K562 (cell line): ENCODE results near the gene MAP3K14. TPM values are rescaled to one million over a fixed set of nuclear protein-coding genes. Genes with fewer than 3 reads are reported as not detected.

Experiments used
- polyA plus RNA-seq, 8 experiments: library from polyadenylated mRNA; depleted of rRNA in 4 of 8; stranded (reverse) in 5 of 8; unstranded in 3 of 8; fragments of >200 nt; fragmentation: Nextera tagmentation in 2 of 8; fragmentation: Illumina TruSeq in 1 of 8; extraction: Ambion mirVana in 2 of 8; extraction: Trizol in 1 of 8; gene quantifications; 2 replicates each; pipeline versions ENCODE4 v1.2.1 to v1.2.3, GENCODE V29; 2011 to 2014; ENCODE audit warnings: inconsistent platforms in 1 of 8, missing spikeins in 1 of 8
- total RNA-seq, 7 experiments: library from RNA; depleted of rRNA in 6 of 7; stranded (reverse); fragments of >200 nt in 6 of 7; fragmentation: Illumina TruSeq in 2 of 7; extraction: Trizol in 2 of 7; gene quantifications; 2 replicates each; pipeline versions ENCODE4 v1.2.1 to v1.2.3, GENCODE V29; 2011 to 2021; ENCODE audit warnings: low replicate concordance in 1 of 7

Gene MAP3K14
- total and polyA plus RNA-seq, 9 of the 15 experiments (the other 6 are each of a cell fraction or from before 2014, with no cell fraction given), result 0.45 to 8.7 (median 3.2) TPM

Other genes with a start within 250 kb of the MAP3K14 start
Only the 7 nearest of the 8 such genes appear.
- 5.5 and 6.3 TPM in 2 replicates for gene ACBD4, start 181.3 kb downstream of the MAP3K14 start, total RNA-seq (2014; rRNA removed)
- 1.6 and 2.1 TPM in 2 replicates for gene ACBD4, start 181.3 kb downstream of the MAP3K14 start, total RNA-seq (2014; rRNA removed; fragmentation: Illumina TruSeq; extraction: Trizol)
- gene ACBD4, start 181.3 kb downstream of the MAP3K14 start, total RNA-seq (2015; rRNA removed; fragmentation: Illumina TruSeq; extraction: Trizol), result 2.0 and 2.1 TPM in 2 replicates
- gene ACBD4, start 181.3 kb downstream of the MAP3K14 start, total RNA-seq (2021), result 4.7 and 5.7 TPM in 2 replicates
- gene ACBD4, start 181.3 kb downstream of the MAP3K14 start, polyA plus RNA-seq (2011; rRNA removed), result 6.9 and 9.1 TPM in 2 replicates
- gene ACBD4, start 181.3 kb downstream of the MAP3K14 start, polyA plus RNA-seq (2014; fragmentation: Illumina TruSeq; extraction: Trizol), result 4.6 and 5.4 TPM in 2 replicates
- under 1 TPM; 0.14 to 0.15 TPM for gene ACBD4, start 181.3 kb downstream of the MAP3K14 start, polyA plus RNA-seq (2014; fragmentation: Nextera tagmentation; extraction: Ambion mirVana)
- 5.6 and 7.0 TPM in 2 replicates for gene ACBD4, start 181.3 kb downstream of the MAP3K14 start, polyA plus RNA-seq (2014; rRNA removed)
- gene HEXIM1, start 168.5 kb downstream of the MAP3K14 start, total RNA-seq (2014; rRNA removed), result 18.5 and 18.8 TPM in 2 replicates
- 4.0 and 4.2 TPM in 2 replicates for gene HEXIM1, start 168.5 kb downstream of the MAP3K14 start, total RNA-seq (2014; rRNA removed; fragmentation: Illumina TruSeq; extraction: Trizol)
- gene HEXIM1, start 168.5 kb downstream of the MAP3K14 start, total RNA-seq (2015; rRNA removed; fragmentation: Illumina TruSeq; extraction: Trizol), result 6.6 and 7.3 TPM in 2 replicates
- gene HEXIM1, start 168.5 kb downstream of the MAP3K14 start, total RNA-seq (2021), result 21.4 and 28.3 TPM in 2 replicates
- gene HEXIM1, start 168.5 kb downstream of the MAP3K14 start, polyA plus RNA-seq (2011; rRNA removed), result 7.9 and 9.1 TPM in 2 replicates
- gene HEXIM1, start 168.5 kb downstream of the MAP3K14 start, polyA plus RNA-seq (2014; fragmentation: Illumina TruSeq; extraction: Trizol), result 20.9 and 27.2 TPM in 2 replicates
- 1 to 10 TPM; 1.4 to 1.6 TPM for gene HEXIM1, start 168.5 kb downstream of the MAP3K14 start, polyA plus RNA-seq (2014; fragmentation: Nextera tagmentation; extraction: Ambion mirVana)
- gene HEXIM1, start 168.5 kb downstream of the MAP3K14 start, polyA plus RNA-seq (2014; rRNA removed), result 24.4 and 26.2 TPM in 2 replicates
- gene HEXIM2, start 155.1 kb downstream of the MAP3K14 start, total RNA-seq (2014; rRNA removed), result 2.7 and 3.4 TPM in 2 replicates
- 0.29 and 0.69 TPM in 2 replicates for gene HEXIM2, start 155.1 kb downstream of the MAP3K14 start, total RNA-seq (2014; rRNA removed; fragmentation: Illumina TruSeq; extraction: Trizol)
- 1.4 and 1.8 TPM in 2 replicates for gene HEXIM2, start 155.1 kb downstream of the MAP3K14 start, total RNA-seq (2015; rRNA removed; fragmentation: Illumina TruSeq; extraction: Trizol)
- 2.0 and 2.1 TPM in 2 replicates for gene HEXIM2, start 155.1 kb downstream of the MAP3K14 start, total RNA-seq (2021)
- gene HEXIM2, start 155.1 kb downstream of the MAP3K14 start, polyA plus RNA-seq (2011; rRNA removed), result 1.1 and 1.6 TPM in 2 replicates
- gene HEXIM2, start 155.1 kb downstream of the MAP3K14 start, polyA plus RNA-seq (2014; fragmentation: Illumina TruSeq; extraction: Trizol), result 1.1 and 1.9 TPM in 2 replicates
- gene HEXIM2, start 155.1 kb downstream of the MAP3K14 start, polyA plus RNA-seq (2014; fragmentation: Nextera tagmentation; extraction: Ambion mirVana), result not detected
- gene HEXIM2, start 155.1 kb downstream of the MAP3K14 start, polyA plus RNA-seq (2014; rRNA removed), result 0.86 and 1.8 TPM in 2 replicates
- 6.9 and 10.1 TPM in 2 replicates for gene FMNL1, start 95.1 kb downstream of the MAP3K14 start, total RNA-seq (2014; rRNA removed)
- gene FMNL1, start 95.1 kb downstream of the MAP3K14 start, total RNA-seq (2014; rRNA removed; fragmentation: Illumina TruSeq; extraction: Trizol), result 5.7 and 5.8 TPM in 2 replicates
- gene FMNL1, start 95.1 kb downstream of the MAP3K14 start, total RNA-seq (2015; rRNA removed; fragmentation: Illumina TruSeq; extraction: Trizol), result 8.3 and 10.7 TPM in 2 replicates
- 32.1 and 36.6 TPM in 2 replicates for gene FMNL1, start 95.1 kb downstream of the MAP3K14 start, total RNA-seq (2021)
- gene FMNL1, start 95.1 kb downstream of the MAP3K14 start, polyA plus RNA-seq (2011; rRNA removed), result 7.7 TPM in 2 replicates
- gene FMNL1, start 95.1 kb downstream of the MAP3K14 start, polyA plus RNA-seq (2014; fragmentation: Illumina TruSeq; extraction: Trizol), result 24.1 and 31.8 TPM in 2 replicates
- gene FMNL1, start 95.1 kb downstream of the MAP3K14 start, polyA plus RNA-seq (2014; fragmentation: Nextera tagmentation; extraction: Ambion mirVana), result 1 to 10 TPM in 1 of 2 experiments, under 1 TPM in 1; 0.70 to 1.3 TPM
- gene FMNL1, start 95.1 kb downstream of the MAP3K14 start, polyA plus RNA-seq (2014; rRNA removed), result 16.6 and 16.9 TPM in 2 replicates
- not detected in 2 replicates for gene SPATA32, start 54.9 kb downstream of the MAP3K14 start, total RNA-seq (2014; rRNA removed)
- gene SPATA32, start 54.9 kb downstream of the MAP3K14 start, total RNA-seq (2014; rRNA removed; fragmentation: Illumina TruSeq; extraction: Trizol), result not detected in 2 replicates
- not detected in 2 replicates for gene SPATA32, start 54.9 kb downstream of the MAP3K14 start, total RNA-seq (2015; rRNA removed; fragmentation: Illumina TruSeq; extraction: Trizol)
- gene SPATA32, start 54.9 kb downstream of the MAP3K14 start, total RNA-seq (2021), result not detected in 2 replicates
- gene SPATA32, start 54.9 kb downstream of the MAP3K14 start, polyA plus RNA-seq (2011; rRNA removed), result not detected in 2 replicates
- not detected in 2 replicates for gene SPATA32, start 54.9 kb downstream of the MAP3K14 start, polyA plus RNA-seq (2014; fragmentation: Illumina TruSeq; extraction: Trizol)
- under 1 TPM; 0.03 to 0.06 TPM for gene SPATA32, start 54.9 kb downstream of the MAP3K14 start, polyA plus RNA-seq (2014; fragmentation: Nextera tagmentation; extraction: Ambion mirVana)
- gene SPATA32, start 54.9 kb downstream of the MAP3K14 start, polyA plus RNA-seq (2014; rRNA removed), result not detected in 2 replicates
- 2.7 and 3.4 TPM in 2 replicates for gene ARHGAP27, start 115.8 kb upstream of the MAP3K14 start, total RNA-seq (2014; rRNA removed)
- gene ARHGAP27, start 115.8 kb upstream of the MAP3K14 start, total RNA-seq (2014; rRNA removed; fragmentation: Illumina TruSeq; extraction: Trizol), result 0.64 and 1.1 TPM in 2 replicates
- 1.2 and 2.1 TPM in 2 replicates for gene ARHGAP27, start 115.8 kb upstream of the MAP3K14 start, total RNA-seq (2015; rRNA removed; fragmentation: Illumina TruSeq; extraction: Trizol)
- gene ARHGAP27, start 115.8 kb upstream of the MAP3K14 start, total RNA-seq (2021), result 3.0 and 3.7 TPM in 2 replicates
- gene ARHGAP27, start 115.8 kb upstream of the MAP3K14 start, polyA plus RNA-seq (2011; rRNA removed), result 4.6 and 6.0 TPM in 2 replicates
- gene ARHGAP27, start 115.8 kb upstream of the MAP3K14 start, polyA plus RNA-seq (2014; fragmentation: Illumina TruSeq; extraction: Trizol), result 1.8 and 1.9 TPM in 2 replicates
- under 1 TPM; 0.04 to 0.06 TPM for gene ARHGAP27, start 115.8 kb upstream of the MAP3K14 start, polyA plus RNA-seq (2014; fragmentation: Nextera tagmentation; extraction: Ambion mirVana)
- gene ARHGAP27, start 115.8 kb upstream of the MAP3K14 start, polyA plus RNA-seq (2014; rRNA removed), result 2.9 and 3.8 TPM in 2 replicates
- gene PLEKHM1, start 173.7 kb upstream of the MAP3K14 start, total RNA-seq (2014; rRNA removed), result 5.4 and 6.2 TPM in 2 replicates
- 4.0 and 4.8 TPM in 2 replicates for gene PLEKHM1, start 173.7 kb upstream of the MAP3K14 start, total RNA-seq (2014; rRNA removed; fragmentation: Illumina TruSeq; extraction: Trizol)
- 5.8 and 6.0 TPM in 2 replicates for gene PLEKHM1, start 173.7 kb upstream of the MAP3K14 start, total RNA-seq (2015; rRNA removed; fragmentation: Illumina TruSeq; extraction: Trizol)
- gene PLEKHM1, start 173.7 kb upstream of the MAP3K14 start, total RNA-seq (2021), result 16.8 and 23.3 TPM in 2 replicates
- gene PLEKHM1, start 173.7 kb upstream of the MAP3K14 start, polyA plus RNA-seq (2011; rRNA removed), result 8.4 and 10.7 TPM in 2 replicates
- gene PLEKHM1, start 173.7 kb upstream of the MAP3K14 start, polyA plus RNA-seq (2014; fragmentation: Illumina TruSeq; extraction: Trizol), result 9.0 and 10.8 TPM in 2 replicates
- gene PLEKHM1, start 173.7 kb upstream of the MAP3K14 start, polyA plus RNA-seq (2014; fragmentation: Nextera tagmentation; extraction: Ambion mirVana), result under 1 TPM; 0.13 to 0.37 TPM
- gene PLEKHM1, start 173.7 kb upstream of the MAP3K14 start, polyA plus RNA-seq (2014; rRNA removed), result 5.7 and 12.4 TPM in 2 replicates